AG04450 (cell line): Measurements from ENCODE around the gene SF3B3. TPM values are rescaled to one million over a fixed set of nuclear protein-coding genes. Genes with fewer than 3 reads are reported as not detected.
A peak's percentile ranks its signal among the peaks of the same experiment; 100 is the strongest.
"Not testable (repeated sequence)": the region's sequence is repeated elsewhere in the genome, so short reads cannot be mapped to it uniquely, and the experiment has no call there.

Experiments
- CTCF ChIA-PET: fragments of 300-600, 350-600 bp; formaldehyde crosslinking; extraction: SDS; loops from one replicate; lab custom pipeline; 2022; ENCODE audit warnings: antibody characterized with exemption, inconsistent platforms; lab: Charles Lee
- POLR2A ChIA-PET: fragments of 350-600 bp; formaldehyde crosslinking; extraction: SDS; loops from one replicate; lab custom pipeline; 2021; ENCODE audit warnings: antibody characterized with exemption, inconsistent platforms; lab: Yijun Ruan, JAX
- DNase-seq: peaks from one replicate; pipeline ENCODE4 v3.0.0-alpha.2; 2011; ENCODE audit warnings: low read depth, low spot score
- H3K27ac ChIP-seq: one replicate; pipeline ENCODE4 v1.5.1; 2012; ENCODE audit warnings: low read depth, low read length, control low read depth
- H3K27me3 ChIP-seq: one replicate; pipeline ENCODE4 v1.6.0; 2012; ENCODE audit warnings: low read length; ENCODE audit not compliant: control insufficient read depth, insufficient read depth
- H3K4me3 ChIP-seq: 2 replicates; pipeline ENCODE4 v1.5.1; 2011; ENCODE audit warnings: mild to moderate bottlenecking, low read depth, low read length, control low read depth
- H3K9me3 ChIP-seq: 2 replicates; pipeline ENCODE4 v1.5.1; 2012; ENCODE audit warnings: low read length; ENCODE audit not compliant: control insufficient read depth, insufficient read depth
- CTCF ChIP-seq: IDR thresholded peaks from 2 replicates; pipeline ENCODE4 v1.5.1; 2011; ENCODE audit warnings: low read depth, low read length, control low read depth, inconsistent platforms
- polyA plus RNA-seq: library from polyadenylated mRNA; depleted of rRNA; stranded (reverse); fragments of >200 nt; gene quantifications from 2 replicates; pipeline ENCODE4 v1.2.3, GENCODE V29; 2011

SF3B3 gene
- polyA plus RNA-seq, 1 experiment: 139 TPM

- CTCF ChIA-PET: no interaction called here
- Histone ChIP-seq H3K4me3 (no peak overlapping the region), H3K9me3 (no peaks in the 10 kb centered on the region; the same call in 1 of the 2 replicates), H3K27ac (no peak overlapping the region), H3K27me3 (no peaks in the 10 kb centered on the region)
- POLR2A ChIA-PET: interaction anchor here (0.7 kb wide), 1 partner anchor 208 kb away, joined by 4 read pairs; no protein-coding TSS in a partner anchor
- no peak for TF ChIP-seq CTCF
- DNase-seq: no peak
Observed at GRCh38 chr16:70588565-70588964, 64.9 kb downstream of the SF3B3 start.

- DNase-seq, CTCF ChIA-PET, H3K27me3 ChIP-seq, H3K4me3 ChIP-seq, H3K9me3 ChIP-seq: not testable (repeated sequence)
- POLR2A ChIA-PET: interaction anchor here (0.6 to 0.7 kb wide), 2 partner anchors 35 to 66 kb away, joined by 4 to 7 read pairs; partner anchors contain the start of gene COG4
- peak overlapping the region; percentile 0 for H3K27ac ChIP-seq
Observed at GRCh38 chr16:70589416-70589815, 65.8 kb downstream of the SF3B3 start.

GRCh38 chr16:70589998-70590471 is 66.4 kb downstream of the SF3B3 start:
- CTCF ChIA-PET: no interaction called here
- Histone ChIP-seq H3K9me3 (no peaks in the 10 kb centered on the region; the same call in 1 of the 2 replicates), H3K27ac (peak overlapping the region; percentile 0), H3K4me3 (peak overlapping the region; percentile 51), H3K27me3 (no peaks in the 10 kb centered on the region)
- no peak for DNase-seq
- no peak for TF ChIP-seq CTCF
- POLR2A ChIA-PET: interaction anchor here (0.6 kb wide), 1 partner anchor 67 kb away, joined by 4 read pairs; the partner anchor contains the start of gene COG4

- ChIA-PET POLR2A (no interaction called here), CTCF (interaction anchor here (0.6 to 1.3 kb wide), 2 partner anchors 11 to 13 kb away, joined by 4 read pairs; no protein-coding TSS in a partner anchor)
- Histone ChIP-seq H3K27me3 (no peaks in the 10 kb centered on the region), H3K4me3 (peak overlapping the region; percentile 51), H3K27ac (no peak overlapping the region), H3K9me3 (no peaks in the 10 kb centered on the region; the same call in 1 of the 2 replicates)
- no peak for TF ChIP-seq CTCF
- DNase-seq: no peak
Observed at GRCh38 chr16:70590722-70591415, 67.3 kb downstream of the SF3B3 start.

- no peaks in the 10 kb centered on the region; the same call in 1 of the 2 replicates for H3K9me3 ChIP-seq
- no peak overlapping the region for H3K4me3 ChIP-seq
- H3K27ac ChIP-seq: no peak overlapping the region
- ChIA-PET CTCF (interaction anchor here (1.3 kb wide), 1 partner anchor 10 kb away, joined by 4 read pairs; no protein-coding TSS in a partner anchor), POLR2A (no interaction called here)
- H3K27me3 ChIP-seq: no peaks in the 10 kb centered on the region
- DNase-seq: no peak
- TF ChIP-seq CTCF: no peak
Observed at GRCh38 chr16:70591615-70592014, 68.0 kb downstream of the SF3B3 start.
